Measurements from ENCODE around the gene STOX2.

STOX2 gene

GRCh38 chr4:184010696-184011095, 105.6 kb downstream of the STOX2 start:
- no peak for DNase-seq (ENCODE audit: low read depth)
- no peak overlapping the region for H3K4me3 ChIP-seq (ENCODE audit: control insufficient read depth, low read depth, low read length)
- TF ChIP-seq CTCF (conservative IDR thresholded peaks at IDR 0.05; ENCODE audit: control insufficient read depth, insufficient read depth, low read depth, low read length), result no peak

GRCh38 chr4:184011826-184012380, 106.8 kb downstream of the STOX2 start:
- no peak for TF ChIP-seq CTCF (conservative IDR thresholded peaks at IDR 0.05; ENCODE audit: control insufficient read depth, insufficient read depth, low read depth, low read length)
- no peak for DNase-seq (ENCODE audit: low read depth)
- H3K4me3 ChIP-seq (ENCODE audit: control insufficient read depth, low read depth, low read length), result no peak overlapping the region

- no peak overlapping the region for H3K4me3 ChIP-seq (ENCODE audit: control insufficient read depth, low read depth, low read length)
- TF ChIP-seq CTCF (conservative IDR thresholded peaks at IDR 0.05; ENCODE audit: control insufficient read depth, insufficient read depth, low read depth, low read length), result no peak
- no peak for DNase-seq (ENCODE audit: low read depth)
Observed at GRCh38 chr4:184012937-184013336, 107.8 kb downstream of the STOX2 start.

- H3K4me3 ChIP-seq (ENCODE audit: control insufficient read depth, low read depth, low read length), result no peak overlapping the region
- no peak for TF ChIP-seq CTCF (conservative IDR thresholded peaks at IDR 0.05; ENCODE audit: control insufficient read depth, insufficient read depth, low read depth, low read length)
- no peak for DNase-seq (ENCODE audit: low read depth)
Observed at GRCh38 chr4:184014301-184014700, 109.2 kb downstream of the STOX2 start.

- no peak for TF ChIP-seq CTCF (conservative IDR thresholded peaks at IDR 0.05; ENCODE audit: control insufficient read depth, insufficient read depth, low read depth, low read length)
- H3K4me3 ChIP-seq (ENCODE audit: control insufficient read depth, low read depth, low read length), result no peak overlapping the region
- DNase-seq (ENCODE audit: low read depth), result no peak
Observed at GRCh38 chr4:184016759-184017668, 111.9 kb downstream of the STOX2 start.

GRCh38 chr4:184019076-184019475, 114.0 kb downstream of the STOX2 start:
- H3K4me3 ChIP-seq (ENCODE audit: control insufficient read depth, low read depth, low read length), result no peak overlapping the region
- DNase-seq (ENCODE audit: low read depth), result no peak
- TF ChIP-seq CTCF (conservative IDR thresholded peaks at IDR 0.05; ENCODE audit: control insufficient read depth, insufficient read depth, low read depth, low read length), result no peak
